PC-3 (cell line): ENCODE data around the gene EXOC6B. TPM values are rescaled to one million over a fixed set of nuclear protein-coding genes. Genes with fewer than 3 reads are reported as not detected.

Source experiments
- ATAC-seq: fragments of 200-7000 bp; cut with Tn5 transposase; 2 replicates; pipeline ENCODE4 v1.9.1; 2020; ENCODE audit warnings: mild to moderate bottlenecking, moderate library complexity
- BruUV-seq: library from RNA; stranded (reverse); fragments of 400-500 nt; replicated peaks from 2 replicates; lab custom pipeline; 2021; lab: Mats Ljungman, UMichigan
- CTCF ChIA-PET: fragments of 300-600 bp; sonication (Branson Sonifier 250); formaldehyde crosslinking; loops from one replicate; lab custom pipeline; 2022; ENCODE audit warnings: antibody characterized with exemption; lab: Charles Lee
- POLR2A ChIA-PET: fragments of 300-600 bp; sonication (Branson Sonifier 250); formaldehyde crosslinking; loops from one replicate; lab custom pipeline; 2022; ENCODE audit warnings: antibody characterized with exemption; ENCODE audit not compliant: unreplicated experiment; lab: Charles Lee
- DNase-seq: peaks from one replicate; pipeline ENCODE4 v3.0.0-alpha.2; 2015
- H2AFZ ChIP-seq: fragments of 300-600 bp; sonication (generic); 2 replicates; pipeline ENCODE4 v1.6.0; 2016; ENCODE audit warnings: antibody characterized with exemption, low read length
- H3F3A ChIP-seq: fragments of 300-600 bp; sonication (generic); one replicate; pipeline ENCODE4 v1.6.0; 2017; ENCODE audit warnings: antibody characterized with exemption, low read length, control low read depth, mild to moderate bottlenecking; ENCODE audit not compliant: unreplicated experiment
- H3K27ac ChIP-seq: fragments of 300-600 bp; sonication (generic); 2 replicates; pipeline ENCODE4 v1.5.1; 2016; ENCODE audit warnings: mild to moderate bottlenecking, low read length
- H3K27me3 ChIP-seq: fragments of 300-600 bp; sonication (generic); 2 replicates; pipeline ENCODE4 v1.6.1; 2016; ENCODE audit warnings: low read length, mixed read lengths
- H3K36me3 ChIP-seq: fragments of 300-600 bp; sonication (generic); 2 replicates; pipeline ENCODE4 v1.6.1; 2016; ENCODE audit warnings: low read depth, mixed run types, low read length, mixed read lengths
- H3K4me1 ChIP-seq: fragments of 300-600 bp; sonication (generic); 2 replicates; pipeline ENCODE4 v1.5.1; 2016; ENCODE audit warnings: low read length; ENCODE audit not compliant: insufficient read depth
- H3K4me2 ChIP-seq: fragments of 300-600 bp; sonication (generic); 2 replicates; pipeline ENCODE4 v1.6.0; 2016; ENCODE audit warnings: low read length
- H3K4me3 ChIP-seq: fragments of 300-600 bp; sonication (generic); 2 replicates; pipeline ENCODE4 v1.5.1; 2016; ENCODE audit warnings: mild to moderate bottlenecking, low read length, mixed read lengths
- H3K79me2 ChIP-seq: fragments of 300-600 bp; sonication (generic); 2 replicates; pipeline ENCODE4 v1.6.1; 2017; ENCODE audit warnings: low read length, mixed read lengths
- H3K9ac ChIP-seq: fragments of 300-600 bp; sonication (generic); 2 replicates; pipeline ENCODE4 v1.6.0; 2016; ENCODE audit warnings: mild to moderate bottlenecking, low read length
- H3K9me2 ChIP-seq: fragments of 300-600 bp; sonication (generic); replicated peaks from 2 replicates; pipeline ENCODE4 v1.6.1; 2016; ENCODE audit warnings: mixed run types, low read length, mixed read lengths
- H3K9me3 ChIP-seq: fragments of 300-600 bp; sonication (generic); 2 replicates; pipeline ENCODE4 v1.6.1; 2016; ENCODE audit warnings: low read length, mixed read lengths
- H4K20me1 ChIP-seq: fragments of 300-600 bp; sonication (generic); 2 replicates; pipeline ENCODE4 v1.6.1; 2016; ENCODE audit warnings: low read length, mixed read lengths
- EZH2 ChIP-seq: fragments of 300-600 bp; sonication (generic); IDR thresholded peaks from one replicate; pipeline ENCODE4 v1.6.1; 2017; ENCODE audit warnings: antibody characterized with exemption, mild to moderate bottlenecking, low read length; ENCODE audit not compliant: unreplicated experiment
- EZH2phosphoT487 ChIP-seq: fragments of 300-600 bp; sonication (generic); IDR thresholded peaks from 2 replicates; pipeline ENCODE4 v1.6.1; 2018; ENCODE audit warnings: mild to moderate bottlenecking, antibody characterized with exemption, low read length, borderline replicate concordance
- intact Hi-C: fragments of 100-400 bp; cut with micrococcal nuclease; formaldehyde crosslinking; loops from 2 replicates; pipeline ENCODE4 v1.9.0; 2023
- total RNA-seq: library from RNA; depleted of rRNA; stranded (reverse); fragments of >200 nt; gene quantifications from 2 replicates; pipeline ENCODE4 v1.2.3, GENCODE V29; 2014
- TF ChIP-seq, protein P1 (sequence below): fragments of 300-600 bp; sonication (generic); conservative IDR thresholded peaks from 2 replicates; pipeline ENCODE4 v1.5.1; 2017; ENCODE audit warnings: antibody characterized with exemption, low read depth, mild to moderate bottlenecking, low read length

EXOC6B gene
- total RNA-seq, 1 experiment from 2014 or later = 13.9 TPM

- H3K79me2 ChIP-seq = no peaks in the 10 kb centered on the region
- intact Hi-C loops = no loop called here
- ATAC-seq (no peak), DNase-seq (no peak)
- no TSS peak for BruUV-seq
- H3K4me1 ChIP-seq = peaks cover 7% of the 10 kb centered on the region
- no peak overlapping the region for H3K9ac ChIP-seq
- no peaks in the 10 kb centered on the region for H3K36me3 ChIP-seq
- CTCF ChIA-PET = no interaction called here
- H3K4me3 ChIP-seq = no peak overlapping the region
- no peak overlapping the region for H3K4me2 ChIP-seq
- H3K27me3 ChIP-seq = no peaks in the 10 kb centered on the region
- no peaks in the 10 kb centered on the region for H4K20me1 ChIP-seq
- H3K9me2 ChIP-seq = no peaks in the 10 kb centered on the region
- no peak overlapping the region for H2AFZ ChIP-seq
- H3K9me3 ChIP-seq = no peaks in the 10 kb centered on the region
- TF ChIP-seq EZH2 = no peak
- no peak for TF ChIP-seq EZH2phosphoT487
- TF ChIP-seq, protein P1, sequence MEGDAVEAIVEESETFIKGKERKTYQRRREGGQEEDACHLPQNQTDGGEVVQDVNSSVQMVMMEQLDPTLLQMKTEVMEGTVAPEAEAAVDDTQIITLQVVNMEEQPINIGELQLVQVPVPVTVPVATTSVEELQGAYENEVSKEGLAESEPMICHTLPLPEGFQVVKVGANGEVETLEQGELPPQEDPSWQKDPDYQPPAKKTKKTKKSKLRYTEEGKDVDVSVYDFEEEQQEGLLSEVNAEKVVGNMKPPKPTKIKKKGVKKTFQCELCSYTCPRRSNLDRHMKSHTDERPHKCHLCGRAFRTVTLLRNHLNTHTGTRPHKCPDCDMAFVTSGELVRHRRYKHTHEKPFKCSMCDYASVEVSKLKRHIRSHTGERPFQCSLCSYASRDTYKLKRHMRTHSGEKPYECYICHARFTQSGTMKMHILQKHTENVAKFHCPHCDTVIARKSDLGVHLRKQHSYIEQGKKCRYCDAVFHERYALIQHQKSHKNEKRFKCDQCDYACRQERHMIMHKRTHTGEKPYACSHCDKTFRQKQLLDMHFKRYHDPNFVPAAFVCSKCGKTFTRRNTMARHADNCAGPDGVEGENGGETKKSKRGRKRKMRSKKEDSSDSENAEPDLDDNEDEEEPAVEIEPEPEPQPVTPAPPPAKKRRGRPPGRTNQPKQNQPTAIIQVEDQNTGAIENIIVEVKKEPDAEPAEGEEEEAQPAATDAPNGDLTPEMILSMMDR = no peak
- no peaks in the 10 kb centered on the region for H3F3A ChIP-seq
- POLR2A ChIA-PET = interaction anchor here (0.5 kb wide), 1 partner anchor 876 kb away, joined by 3 read pairs; no protein-coding TSS in a partner anchor
- H3K27ac ChIP-seq = no peak overlapping the region
Observed at GRCh38 chr2:72133721-72134407, 692.0 kb downstream of the EXOC6B start.

- intact Hi-C loops = no loop called here
- no TSS peak for BruUV-seq
- Histone ChIP-seq H3K79me2 (no peaks in the 10 kb centered on the region), H3K27me3 (no peaks in the 10 kb centered on the region), H3K4me2 (no peak overlapping the region), H3K4me3 (no peak overlapping the region), H3K4me1 (peaks cover 2% of the 10 kb centered on the region; the same call in 1 of the 2 replicates), H2AFZ (no peak overlapping the region), H3K36me3 (no peaks in the 10 kb centered on the region), H3K9me2 (no peaks in the 10 kb centered on the region), H3F3A (no peaks in the 10 kb centered on the region), H3K9me3 (no peaks in the 10 kb centered on the region), H3K9ac (no peak overlapping the region), H3K27ac (no peak overlapping the region), H4K20me1 (no peaks in the 10 kb centered on the region)
- ChIA-PET CTCF (no interaction called here), POLR2A (no interaction called here)
- no peak for DNase-seq
- ATAC-seq = no peak
- no peak for TF ChIP-seq EZH2
- no peak for TF ChIP-seq EZH2phosphoT487
- TF ChIP-seq, protein P1 = no peak
Observed at GRCh38 chr2:72132981-72133720, 692.7 kb downstream of the EXOC6B start.
